Amygdala (tissue), 56 donors: ENCODE results near the gene ABCA12.
"Not testable (repeated sequence)": the region's sequence is repeated elsewhere in the genome, so short reads cannot be mapped to it uniquely, and the experiment has no call there.

Experiments
- DNase-seq, 56 donors: peaks; one replicate each; lab custom pipeline; 2025; lab: John Stamatoyannopoulos, UW

Gene ABCA12, protein sequence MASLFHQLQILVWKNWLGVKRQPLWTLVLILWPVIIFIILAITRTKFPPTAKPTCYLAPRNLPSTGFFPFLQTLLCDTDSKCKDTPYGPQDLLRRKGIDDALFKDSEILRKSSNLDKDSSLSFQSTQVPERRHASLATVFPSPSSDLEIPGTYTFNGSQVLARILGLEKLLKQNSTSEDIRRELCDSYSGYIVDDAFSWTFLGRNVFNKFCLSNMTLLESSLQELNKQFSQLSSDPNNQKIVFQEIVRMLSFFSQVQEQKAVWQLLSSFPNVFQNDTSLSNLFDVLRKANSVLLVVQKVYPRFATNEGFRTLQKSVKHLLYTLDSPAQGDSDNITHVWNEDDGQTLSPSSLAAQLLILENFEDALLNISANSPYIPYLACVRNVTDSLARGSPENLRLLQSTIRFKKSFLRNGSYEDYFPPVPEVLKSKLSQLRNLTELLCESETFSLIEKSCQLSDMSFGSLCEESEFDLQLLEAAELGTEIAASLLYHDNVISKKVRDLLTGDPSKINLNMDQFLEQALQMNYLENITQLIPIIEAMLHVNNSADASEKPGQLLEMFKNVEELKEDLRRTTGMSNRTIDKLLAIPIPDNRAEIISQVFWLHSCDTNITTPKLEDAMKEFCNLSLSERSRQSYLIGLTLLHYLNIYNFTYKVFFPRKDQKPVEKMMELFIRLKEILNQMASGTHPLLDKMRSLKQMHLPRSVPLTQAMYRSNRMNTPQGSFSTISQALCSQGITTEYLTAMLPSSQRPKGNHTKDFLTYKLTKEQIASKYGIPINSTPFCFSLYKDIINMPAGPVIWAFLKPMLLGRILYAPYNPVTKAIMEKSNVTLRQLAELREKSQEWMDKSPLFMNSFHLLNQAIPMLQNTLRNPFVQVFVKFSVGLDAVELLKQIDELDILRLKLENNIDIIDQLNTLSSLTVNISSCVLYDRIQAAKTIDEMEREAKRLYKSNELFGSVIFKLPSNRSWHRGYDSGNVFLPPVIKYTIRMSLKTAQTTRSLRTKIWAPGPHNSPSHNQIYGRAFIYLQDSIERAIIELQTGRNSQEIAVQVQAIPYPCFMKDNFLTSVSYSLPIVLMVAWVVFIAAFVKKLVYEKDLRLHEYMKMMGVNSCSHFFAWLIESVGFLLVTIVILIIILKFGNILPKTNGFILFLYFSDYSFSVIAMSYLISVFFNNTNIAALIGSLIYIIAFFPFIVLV (N-terminal part only)

DNA sequence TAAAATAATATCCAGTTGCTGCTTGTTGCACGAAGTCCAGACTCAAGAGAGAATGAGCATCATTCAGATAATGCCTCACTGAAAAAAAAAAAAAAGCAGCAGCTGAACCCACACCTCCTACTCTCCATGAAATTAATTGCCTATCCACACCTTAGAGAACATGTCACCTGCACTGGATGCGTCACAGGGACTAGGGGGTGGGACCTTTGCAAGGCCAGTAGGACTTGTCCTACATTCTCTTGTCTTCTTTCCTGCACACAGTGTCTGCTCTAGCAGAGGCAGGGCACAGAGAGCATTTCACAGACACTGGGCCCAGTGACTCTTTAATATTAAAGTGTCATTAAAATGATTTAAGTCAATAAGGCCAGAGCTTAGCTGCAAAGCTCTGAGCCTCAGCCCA lies at the start of gene ABCA12:
Gene ABCA12, minus strand, starts transcription at position 148 of the 400 bp plus-strand sequence. CDS start 418 bp downstream, outside the sequence.
- DNase-seq, result no peak

DNA sequence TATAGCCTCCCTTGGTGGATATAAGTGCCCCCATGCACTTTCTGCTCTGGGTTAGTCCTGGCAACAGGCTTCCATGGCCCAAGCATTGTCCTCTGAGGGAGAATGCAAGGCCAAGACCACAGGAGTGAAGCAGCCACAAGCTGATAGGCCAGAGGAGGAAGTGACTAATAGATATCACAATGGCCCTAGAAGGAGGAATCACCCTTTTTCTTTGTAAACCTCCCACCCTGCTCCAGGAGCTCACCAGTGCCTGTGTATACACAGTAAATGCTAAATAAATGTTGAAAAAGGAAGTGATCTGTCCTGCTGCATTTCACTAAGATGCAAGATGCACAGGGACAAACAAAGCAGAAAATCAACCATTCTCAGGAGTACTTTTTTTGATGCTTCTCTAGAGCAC lies 49.7 kb upstream of the ABCA12 start:
- DNase-seq, result no peak

DNA sequence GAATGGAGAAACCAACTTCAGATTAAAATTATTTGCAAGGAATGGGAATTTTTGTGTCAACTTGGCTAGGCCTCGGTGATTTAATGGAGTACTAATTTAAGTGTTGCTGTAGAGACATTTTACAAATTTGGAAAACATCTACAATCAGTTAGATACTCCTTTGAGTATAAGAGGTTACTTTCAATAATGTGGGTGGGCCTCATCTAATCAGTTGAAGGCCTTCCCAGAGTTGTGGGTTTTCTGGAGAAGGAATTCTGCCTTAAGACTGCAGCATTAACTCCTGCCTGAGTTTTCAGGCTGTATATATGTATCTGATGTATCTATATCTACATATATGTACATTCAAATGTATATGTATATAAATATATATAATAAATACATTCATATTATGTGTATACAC lies 47.6 kb upstream of the ABCA12 start:
- DNase-seq, result no peak

DNA sequence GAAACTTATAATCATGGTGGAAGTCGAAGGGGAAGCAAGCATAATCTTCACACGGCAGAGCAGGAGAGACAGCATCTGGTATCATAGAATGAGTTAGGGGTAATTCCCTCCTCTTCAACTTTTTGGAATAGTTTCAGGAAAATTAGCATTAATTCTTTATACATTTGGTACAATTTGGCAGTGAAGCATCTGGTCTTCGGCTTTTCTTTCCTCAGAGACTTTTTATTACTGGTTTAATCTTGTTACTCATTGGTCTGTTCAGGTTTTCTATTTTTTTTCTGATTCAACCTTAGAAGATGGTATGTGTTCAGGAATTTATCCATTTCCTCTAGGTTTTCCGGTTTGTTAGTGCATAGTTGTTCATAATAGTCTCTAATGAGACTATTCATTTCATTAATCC lies 39.7 kb upstream of the ABCA12 start:
- DNase-seq, result no peak

DNA sequence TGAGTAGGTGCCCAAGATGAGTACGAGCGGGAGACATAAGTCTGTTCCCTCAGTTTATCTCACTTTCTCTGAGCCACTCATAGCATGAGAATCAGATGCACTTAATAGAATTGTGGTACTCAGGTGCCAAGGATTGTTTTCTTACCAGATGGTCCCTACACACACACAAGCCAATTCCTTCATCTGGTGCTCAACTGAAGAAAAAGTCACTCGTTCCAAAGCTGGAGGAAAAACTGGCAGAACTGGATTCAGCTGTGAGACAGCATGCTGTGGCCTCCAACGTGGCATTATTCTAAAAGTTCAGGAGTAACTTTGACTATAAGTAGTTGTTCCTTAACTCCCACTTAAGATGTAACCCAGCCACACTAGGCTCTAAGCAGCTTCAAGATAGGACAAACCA lies 33.4 kb upstream of the ABCA12 start:
- DNase-seq, result no peak

DNA sequence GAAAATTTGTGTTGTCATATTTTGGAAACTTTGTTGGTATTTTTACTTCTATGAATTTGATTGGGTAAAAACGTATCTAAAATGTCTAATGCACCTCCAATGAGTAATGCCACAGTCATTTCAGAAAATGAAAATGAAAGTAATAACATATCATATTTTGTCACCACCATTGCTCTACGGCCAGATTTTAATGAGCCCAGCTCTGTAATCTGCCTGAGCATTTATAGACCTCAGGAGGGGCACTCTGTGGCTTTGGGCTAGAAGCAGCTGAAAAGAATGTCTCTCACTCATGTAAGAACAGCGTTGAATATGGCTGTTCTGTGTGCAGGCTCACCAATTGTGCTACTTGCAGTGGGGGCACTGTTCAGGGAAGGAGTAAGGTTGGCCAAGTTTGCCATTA lies 32.7 kb upstream of the ABCA12 start:
- no peak for DNase-seq

DNA sequence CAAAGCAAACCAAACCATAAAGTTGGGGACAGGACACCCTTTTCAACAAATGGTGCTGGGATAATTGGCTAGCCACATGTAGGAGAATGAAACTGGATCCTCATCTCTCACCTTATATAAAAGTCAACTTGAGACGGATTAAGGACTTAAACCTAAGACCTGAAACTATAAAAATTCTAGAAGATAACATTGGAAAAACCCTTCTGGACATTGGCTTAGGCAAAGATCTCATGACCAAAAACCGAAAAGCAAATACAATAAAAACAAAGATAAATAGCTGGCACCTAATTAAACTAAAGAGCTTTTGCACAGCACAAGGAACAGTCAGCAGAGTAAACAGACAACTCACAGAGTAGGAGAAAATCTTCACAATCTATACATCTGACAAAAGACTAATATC lies 28.1 kb upstream of the ABCA12 start:
- DNase-seq, result not testable (repeated sequence)

DNA sequence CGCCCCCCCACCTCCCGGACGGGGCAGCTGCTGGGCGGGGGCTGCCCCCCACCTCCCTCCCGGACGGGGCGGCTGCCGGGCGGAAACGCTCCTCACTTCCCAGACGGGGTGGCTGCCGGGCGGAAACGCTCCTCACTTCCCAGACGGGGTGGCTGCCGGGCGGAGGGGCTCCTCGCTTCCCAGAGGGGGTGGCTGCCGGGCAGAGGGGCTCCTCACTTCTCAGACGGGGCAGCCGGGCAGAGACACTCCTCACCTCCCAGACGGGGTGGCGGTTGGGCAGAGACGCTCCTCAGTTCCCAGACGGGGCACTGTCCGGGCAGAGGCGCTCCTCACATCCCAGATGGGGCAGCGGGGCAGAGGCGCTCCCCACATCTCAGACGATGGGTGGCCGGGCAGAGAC lies 24.9 kb upstream of the ABCA12 start:
- not testable (repeated sequence) for DNase-seq

DNA sequence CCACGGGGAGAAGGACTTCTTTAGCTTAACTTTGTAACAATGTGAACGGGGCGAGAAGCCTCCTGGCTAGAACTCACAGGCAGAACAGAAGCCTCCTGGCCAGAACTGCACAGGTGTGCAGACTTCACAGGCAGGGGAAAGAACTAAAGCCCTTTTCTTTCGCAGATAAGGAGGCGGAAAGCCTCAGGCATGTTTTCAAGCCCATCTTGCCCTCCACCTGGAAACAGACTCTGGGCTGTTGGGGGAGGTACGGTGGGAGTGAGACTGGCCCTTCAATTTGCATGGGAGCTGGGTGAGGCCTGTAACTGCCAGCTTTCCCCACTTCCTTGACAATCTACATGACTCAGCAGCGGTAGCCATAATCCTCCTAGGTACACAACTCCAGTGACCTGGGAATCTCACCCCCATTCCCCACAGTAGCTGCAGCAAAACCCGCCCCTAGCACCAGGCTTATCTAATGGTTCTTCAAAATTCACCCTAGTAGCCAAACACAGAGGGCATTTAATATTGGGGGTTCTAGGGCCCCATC lies 22.9 kb upstream of the ABCA12 start:
- DNase-seq, result no peak

DNA sequence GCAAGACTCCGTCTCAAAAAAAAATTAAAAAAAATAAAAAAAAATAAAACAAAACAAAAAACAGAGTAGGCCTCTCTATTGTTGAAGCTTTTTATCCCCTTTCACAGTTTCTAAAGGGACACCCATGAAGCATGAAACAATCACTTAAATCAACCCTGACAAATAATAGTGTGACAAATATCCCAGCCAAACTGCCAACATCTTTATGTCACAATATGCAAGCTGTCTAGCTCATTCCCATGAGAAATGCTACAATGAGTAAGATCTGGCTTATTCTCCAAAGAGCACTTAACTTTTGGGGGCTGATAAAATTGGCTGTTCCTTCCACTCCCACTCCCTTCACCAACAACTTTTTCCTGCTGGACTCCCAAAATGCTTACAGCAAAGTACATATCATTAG lies 21.7 kb upstream of the ABCA12 start:
- DNase-seq, result no peak

DNA sequence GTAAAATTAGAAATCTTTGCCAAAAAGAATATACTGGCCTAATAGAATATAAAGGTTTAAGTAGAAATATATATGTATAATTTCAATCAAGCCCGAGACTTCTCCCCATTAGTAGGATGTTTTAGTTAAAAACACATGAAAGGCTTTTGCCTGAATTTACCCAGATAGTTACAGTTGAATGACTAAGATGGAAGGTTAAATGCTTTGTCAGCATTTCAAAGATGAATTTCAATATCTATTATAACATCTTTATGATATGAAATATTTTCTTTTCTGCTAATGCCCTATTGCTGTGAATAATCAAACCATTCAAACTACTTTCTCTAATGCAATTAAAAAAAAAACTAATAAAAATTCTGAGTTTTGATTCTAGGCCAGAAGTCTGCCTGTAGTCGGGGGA lies 18.0 kb upstream of the ABCA12 start:
- DNase-seq, result no peak

DNA sequence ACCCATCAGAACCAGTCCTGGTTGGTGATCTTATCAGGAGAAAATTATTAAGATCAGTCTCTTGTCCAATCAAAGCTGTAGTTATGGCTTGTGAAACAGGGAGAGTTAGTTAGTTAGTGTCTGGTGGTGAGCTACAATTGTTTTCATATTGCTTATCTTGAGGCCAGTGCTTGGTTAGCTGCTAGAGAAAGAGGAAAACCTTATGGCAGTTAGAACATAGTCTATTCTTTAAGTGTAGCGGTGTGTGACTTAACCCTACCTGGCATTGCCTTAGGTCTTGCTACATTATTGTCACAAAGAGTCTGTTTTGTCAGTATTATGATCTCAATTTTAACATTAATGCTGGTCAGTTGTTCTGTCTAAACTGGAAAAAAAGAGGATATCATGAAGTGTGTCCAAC lies 11.5 kb upstream of the ABCA12 start:
- DNase-seq, result no peak

DNA sequence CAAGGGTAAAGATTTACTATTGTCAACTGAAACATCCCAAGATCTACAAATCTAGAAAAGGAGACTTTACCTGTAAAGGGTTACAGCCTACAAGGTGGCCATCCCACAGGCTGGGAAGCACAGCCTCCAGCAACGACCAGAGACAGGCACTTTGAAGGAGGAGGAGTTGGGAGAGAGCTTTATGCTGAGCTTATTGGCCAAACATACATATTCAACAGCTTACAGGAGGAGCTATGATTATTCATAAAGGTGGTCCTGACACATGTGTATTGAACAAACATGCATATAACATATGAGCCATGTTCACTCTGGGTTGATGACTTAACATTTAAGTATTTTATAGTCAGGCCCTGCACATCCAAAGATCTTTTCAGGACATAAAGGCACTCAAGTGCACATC lies 11.1 kb upstream of the ABCA12 start:
- DNase-seq, result no peak

DNA sequence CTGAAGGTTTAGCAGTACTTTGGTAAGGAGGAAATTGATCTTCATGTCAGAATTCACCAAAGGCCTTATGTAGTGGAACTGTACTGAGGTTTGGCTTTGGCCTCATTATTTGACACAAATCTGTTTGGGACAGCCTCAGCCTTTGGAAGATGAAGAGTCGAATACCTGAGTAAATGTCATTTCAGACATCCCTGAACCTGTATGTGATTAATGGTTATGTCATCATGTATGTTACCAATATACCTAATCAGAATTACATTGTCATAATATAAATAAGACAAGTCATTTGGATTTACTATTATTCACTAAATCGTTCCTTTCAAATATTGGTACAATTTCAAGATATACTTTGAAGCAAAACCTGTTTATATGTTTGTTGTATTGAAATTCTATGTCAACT lies 10.6 kb upstream of the ABCA12 start:
- no peak for DNase-seq

DNA sequence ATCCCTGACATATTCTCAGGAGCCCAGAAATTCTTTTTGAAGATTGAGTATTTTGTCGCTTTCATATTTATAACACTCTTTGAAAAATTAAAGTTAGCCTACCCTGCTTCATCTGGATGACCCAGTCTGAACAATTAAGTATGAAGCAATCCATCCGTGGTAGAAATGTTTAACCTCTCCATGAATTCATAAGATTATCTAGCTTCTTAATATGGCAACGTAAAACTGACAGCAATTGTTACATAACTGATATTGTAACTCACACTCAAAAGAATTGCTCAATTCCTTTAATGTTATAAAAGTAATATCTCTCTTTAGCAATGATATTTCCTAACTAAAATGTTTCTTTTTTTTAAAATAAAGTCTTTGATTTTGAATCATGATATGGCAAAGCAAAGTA lies 7.2 kb upstream of the ABCA12 start:
- no peak for DNase-seq

DNA sequence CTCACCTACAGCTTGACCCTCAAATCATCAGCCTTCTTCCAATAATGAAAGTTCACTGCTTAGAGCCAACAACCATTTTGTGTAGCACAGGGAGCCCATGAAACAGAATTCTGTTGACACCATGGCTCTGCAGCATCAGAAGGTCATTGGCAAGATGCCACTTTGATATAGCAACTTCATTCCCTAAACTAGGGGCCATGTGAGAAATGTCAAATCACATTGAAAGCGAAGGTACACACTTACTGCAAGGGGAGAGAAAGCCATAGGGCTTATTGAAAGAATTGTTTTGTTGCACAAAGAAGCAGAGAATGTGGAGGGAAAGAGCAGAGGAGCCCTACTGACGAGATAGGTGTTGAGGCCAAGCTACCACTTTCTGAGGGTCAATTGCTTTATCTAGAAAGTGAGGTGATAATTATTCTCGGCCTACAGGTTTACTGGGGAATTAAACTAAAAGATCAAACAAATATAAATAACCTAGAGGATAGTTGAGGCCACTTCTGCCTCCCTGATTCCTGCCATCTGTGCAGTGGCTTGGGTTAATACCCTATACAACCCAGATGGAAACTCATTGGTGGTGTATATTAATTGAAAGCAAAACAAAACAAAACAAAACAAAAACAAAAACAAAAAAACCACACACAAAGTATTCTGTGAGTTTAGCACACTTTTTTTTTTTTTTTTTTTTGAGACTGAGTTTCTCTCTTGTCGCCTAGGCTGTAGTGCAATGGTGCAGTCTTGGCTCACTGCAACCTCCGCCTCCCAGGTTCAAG lies 5.9 kb upstream of the ABCA12 start:
- no peak for DNase-seq

DNA sequence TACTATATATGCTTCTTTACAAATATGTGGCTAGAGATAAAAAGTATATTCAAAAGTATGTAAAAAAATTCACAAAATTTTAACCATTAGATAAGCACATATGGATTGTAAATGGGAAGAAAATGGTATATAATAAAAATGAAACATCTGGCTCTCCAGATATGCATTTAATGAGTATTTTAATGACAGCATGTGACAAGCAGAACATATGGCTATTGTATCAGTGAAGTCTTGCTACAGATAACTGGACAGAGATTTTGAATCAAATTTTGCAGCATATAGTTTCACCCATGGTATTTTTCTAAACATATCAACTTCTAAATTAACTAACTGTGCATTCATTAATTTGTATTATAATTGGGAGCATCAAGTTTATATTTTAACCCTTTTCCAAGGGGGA lies 5.0 kb upstream of the ABCA12 start:
- no peak for DNase-seq

DNA sequence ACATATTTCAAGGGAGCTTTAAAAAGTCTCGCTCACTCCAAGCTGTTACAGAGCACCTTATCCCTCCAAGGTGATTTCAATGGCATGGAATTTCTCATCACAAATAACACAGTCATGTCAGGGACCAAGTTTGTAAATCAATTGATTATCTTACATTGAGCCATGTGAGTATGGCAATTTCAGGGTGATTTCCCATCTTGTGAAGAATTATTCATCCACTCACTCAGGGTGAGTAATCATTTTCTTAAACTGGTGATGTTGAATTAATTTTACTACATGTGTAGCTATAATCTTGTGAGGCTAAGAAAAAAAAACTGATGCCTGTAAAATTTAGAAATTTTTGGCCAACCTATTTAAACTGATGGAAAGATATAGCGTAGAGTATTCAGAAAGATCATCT lies 3.3 kb upstream of the ABCA12 start:
- DNase-seq, result no peak

DNA sequence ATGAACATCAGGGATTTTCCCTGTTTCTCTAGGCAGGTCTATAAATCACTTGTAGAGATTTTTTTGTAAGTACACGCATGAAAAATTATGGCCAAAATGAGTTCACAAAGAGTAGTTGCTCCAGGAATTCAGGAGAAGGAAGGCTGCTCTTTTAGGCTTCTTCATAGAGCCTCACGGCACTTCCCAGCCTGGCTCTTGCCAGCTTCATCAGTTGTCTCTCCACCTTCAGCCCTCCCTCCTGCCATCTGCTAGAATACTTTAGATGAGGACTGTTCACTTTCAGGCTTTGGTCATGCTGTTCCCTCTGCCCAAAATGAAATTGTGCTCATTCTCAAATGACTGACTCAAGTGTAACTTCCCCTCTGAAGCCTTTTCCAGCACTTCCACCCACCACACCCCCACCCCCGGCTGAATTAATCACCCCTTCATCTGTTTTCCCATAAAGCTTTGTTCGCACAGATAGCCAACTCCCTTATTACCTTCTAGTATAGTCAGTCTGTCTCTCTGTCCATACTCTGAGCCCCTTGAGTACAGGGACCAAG lies 1.8 kb upstream of the ABCA12 start:
- DNase-seq, result no peak
